ENCODE data around the gene ACAD8. TPM values are rescaled to one million over a fixed set of nuclear protein-coding genes. Genes with fewer than 3 reads are reported as not detected.

ACAD8 gene
- total RNA-seq, 1 experiment from 2014 or later = 18.9 TPM

- intact Hi-C loops (cut with micrococcal nuclease) = no loop called here
- BruUV-seq (replicated peaks) = no TSS peak
- no peak overlapping the region for H3K27ac Mint-ChIP-seq (ENCODE audit: low read depth, unreplicated experiment)
Measured at GRCh38 chr11:134313821-134314607, 60.6 kb downstream of the ACAD8 start.

More at GRCh38 chr11:134313821-134314607, 60.6 kb downstream of the ACAD8 start:
- no peaks in the 10 kb centered on the region for H3K9me3 Mint-ChIP-seq (ENCODE audit: unreplicated experiment)
- no peak for TF ChIP-seq CTCF (IDR thresholded peaks at IDR 0.05; ENCODE audit: unreplicated experiment)
- peaks cover 30% of the 10 kb centered on the region for H3K27me3 Mint-ChIP-seq (ENCODE audit: insufficient read depth, unreplicated experiment)
- POLR2A ChIA-PET = no interaction called here
- no peak for DNase-seq (ENCODE audit: unreplicated experiment)
- no peak overlapping the region for H3K4me3 Mint-ChIP-seq (ENCODE audit: unreplicated experiment)
- H3K4me1 Mint-ChIP-seq (ENCODE audit: insufficient read depth, unreplicated experiment) = no peaks in the 10 kb centered on the region
- H3K36me3 Mint-ChIP-seq (ENCODE audit: insufficient read depth, unreplicated experiment) = no peaks in the 10 kb centered on the region
- CTCF ChIA-PET = no interaction called here

Other genes with a start within 250 kb of the ACAD8 start
- 1.6 TPM in 2 replicates for gene JAM3, start 184.5 kb upstream of the ACAD8 start, total RNA-seq (2022)
- gene NCAPD3, start 29.6 kb upstream of the ACAD8 start, total RNA-seq (2022) = 19.3 and 26.7 TPM in 2 replicates
- gene VPS26B, start 28.9 kb upstream of the ACAD8 start, total RNA-seq (2022) = 45.2 and 47.9 TPM in 2 replicates
- 33.4 and 34.8 TPM in 2 replicates for gene THYN1, start 216 bp upstream of the ACAD8 start, total RNA-seq (2022)
- gene GLB1L3, start 22.8 kb downstream of the ACAD8 start, total RNA-seq (2022) = not detected in 2 replicates
- gene GLB1L2, start 78.4 kb downstream of the ACAD8 start, total RNA-seq (2022) = 11.1 and 17.0 TPM in 2 replicates
- gene B3GAT1, start 158.7 kb downstream of the ACAD8 start, total RNA-seq (2022) = not detected in 2 replicates